Stimulated activated CD8-positive, alpha-beta memory T cell treated with anti-CD3 and anti-CD28 coated beads, Interleukin-2, amount 100 ng/mL, for 48 hours (primary cell): Measurements from ENCODE around the gene FXYD6.

Experiments used
- DNase-seq, 2 donors: peaks; one replicate each; pipeline ENCODE4 v3.0.0-alpha.2; 2020; ENCODE audit warnings: low read depth in 2 of 2

Gene FXYD6

GRCh38 chr11:117910525-117910924 is 34.1 kb upstream of the FXYD6 start:
- no peak for DNase-seq

GRCh38 chr11:117909611-117910382 is 33.3 kb upstream of the FXYD6 start:
- DNase-seq: no peak

GRCh38 chr11:117908959-117909610 is 32.6 kb upstream of the FXYD6 start:
- no peak for DNase-seq

GRCh38 chr11:117908109-117908895 is 31.8 kb upstream of the FXYD6 start:
- no peak for DNase-seq

GRCh38 chr11:117907276-117908108 is 31.0 kb upstream of the FXYD6 start:
- peak; percentile 63 to 74 for DNase-seq

GRCh38 chr11:117906710-117907109 is 30.3 kb upstream of the FXYD6 start:
- DNase-seq: no peak

GRCh38 chr11:117906126-117906525 is 29.7 kb upstream of the FXYD6 start:
- no peak for DNase-seq

- no peak for DNase-seq
Measured at GRCh38 chr11:117905524-117905923, 29.1 kb upstream of the FXYD6 start.

GRCh38 chr11:117903505-117904382 is 27.3 kb upstream of the FXYD6 start:
- DNase-seq: no peak

- DNase-seq: no peak
Measured at GRCh38 chr11:117902001-117902845, 25.8 kb upstream of the FXYD6 start.

- no peak for DNase-seq
Measured at GRCh38 chr11:117901601-117902000, 25.1 kb upstream of the FXYD6 start.

GRCh38 chr11:117900720-117901440 is 24.4 kb upstream of the FXYD6 start:
- no peak for DNase-seq

- no peak for DNase-seq
Measured at GRCh38 chr11:117900121-117900648, 23.7 kb upstream of the FXYD6 start.

- no peak for DNase-seq
Measured at GRCh38 chr11:117898059-117898458, 21.6 kb upstream of the FXYD6 start.

- no peak for DNase-seq
Measured at GRCh38 chr11:117892651-117893050, 16.2 kb upstream of the FXYD6 start.

- no peak for DNase-seq
Measured at GRCh38 chr11:117891362-117891761, 14.9 kb upstream of the FXYD6 start.

GRCh38 chr11:117888139-117888566 is 11.7 kb upstream of the FXYD6 start:
- DNase-seq: no peak

- no peak for DNase-seq
Measured at GRCh38 chr11:117887431-117888138, 11.1 kb upstream of the FXYD6 start.
